ENCODE results near the gene RIPOR2.

Gene RIPOR2

DNA sequence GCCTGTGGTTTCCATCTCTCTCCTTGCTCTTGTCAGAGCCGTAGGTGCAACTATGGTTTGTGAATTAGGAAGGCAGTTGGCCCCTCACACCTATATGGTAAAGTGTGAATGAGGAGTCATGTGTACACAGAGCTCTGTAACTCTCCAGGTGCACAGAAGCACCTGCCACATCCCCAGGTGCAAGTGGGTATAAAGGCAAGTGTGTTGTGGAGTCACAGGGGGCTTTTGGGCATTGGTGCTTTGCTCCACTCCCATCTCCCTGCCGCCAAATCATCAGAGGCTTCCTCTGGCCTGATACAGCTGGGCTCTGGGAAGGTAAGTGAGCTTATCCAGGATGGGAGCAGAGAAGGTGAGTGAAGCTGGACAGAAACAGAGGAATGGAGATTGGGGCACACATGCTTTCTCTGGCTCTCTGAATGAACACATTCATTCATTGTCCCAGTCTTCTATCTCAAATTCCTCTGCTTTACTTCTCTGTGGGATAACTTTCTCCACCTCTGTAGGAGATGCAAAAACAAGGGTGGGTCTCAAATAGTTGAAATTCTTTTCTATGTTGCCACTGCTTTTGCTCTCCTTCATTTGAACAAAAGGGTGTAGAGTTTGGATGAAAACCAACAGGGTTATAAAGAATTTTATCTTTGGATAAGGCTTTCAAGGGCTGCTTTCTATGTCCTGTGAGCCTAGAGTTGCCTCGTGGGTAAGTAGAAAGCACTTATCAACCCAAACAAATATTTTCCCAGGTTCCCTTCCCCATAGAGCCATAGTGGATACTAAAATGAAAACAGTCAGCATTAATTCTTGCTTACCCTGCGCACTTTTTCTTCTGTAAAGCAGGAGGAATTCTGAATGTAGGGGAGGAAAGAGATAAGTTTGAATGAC lies 45.0 kb upstream of the RIPOR2 start:
- Histone ChIP-seq H3K4me2 (ENCODE audit: low read length) (no peak overlapping the region), H3K27ac (ENCODE audit: low read length) (no peak overlapping the region), H3K4me3 (ENCODE audit: low read length) (no peak overlapping the region), H4K20me1 (ENCODE audit: insufficient read depth, low read length) (peaks cover 96% of the 10 kb centered on the region), H2AFZ (ENCODE audit: low read depth, low read length) (no peak overlapping the region), H3K36me3 (replicated peaks; ENCODE audit: low read depth, low read length) (peaks cover 48% of the 10 kb centered on the region), H3K9ac (ENCODE audit: low read length) (no peak overlapping the region), H3K27me3 (ENCODE audit: low read depth, low read length) (no peaks in the 10 kb centered on the region), H3K9me3 (ENCODE audit: insufficient read depth, low read length) (no peaks in the 10 kb centered on the region), H3K79me2 (ENCODE audit: low read length) (peaks cover 99% of the 10 kb centered on the region), H3K4me1 (ENCODE audit: low read length) (peaks cover 8% of the 10 kb centered on the region)
- TF ChIP-seq EZH2phosphoT487 (IDR thresholded peaks at IDR 0.05; ENCODE audit: low read depth), result no peak

DNA sequence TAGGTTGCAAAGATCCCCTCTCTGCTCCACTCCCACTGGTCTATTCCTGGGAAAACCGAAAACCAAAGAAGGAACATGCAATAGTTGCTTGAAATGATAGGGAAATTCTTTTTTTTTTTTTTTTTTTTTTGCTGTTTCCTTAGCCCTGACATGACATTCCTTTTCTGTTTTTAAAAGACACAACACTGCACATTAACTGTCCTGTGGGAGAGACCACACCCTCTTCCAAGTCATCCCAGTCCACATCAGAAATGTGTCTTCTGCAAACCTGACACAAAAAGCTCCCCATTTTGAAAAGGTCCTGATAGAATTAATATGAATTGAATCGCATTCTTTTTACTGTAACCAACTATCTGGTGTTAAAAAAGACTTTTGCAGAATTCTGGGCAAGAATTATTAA lies 43.4 kb upstream of the RIPOR2 start:
- Histone ChIP-seq H2AFZ (ENCODE audit: low read depth, low read length) (no peak overlapping the region), H3K9me3 (ENCODE audit: insufficient read depth, low read length) (no peaks in the 10 kb centered on the region), H3K79me2 (ENCODE audit: low read length) (peaks cover 99% of the 10 kb centered on the region), H3K36me3 (replicated peaks; ENCODE audit: low read depth, low read length) (peaks cover 42% of the 10 kb centered on the region), H3K4me2 (ENCODE audit: low read length) (no peak overlapping the region), H3K27me3 (ENCODE audit: low read depth, low read length) (no peaks in the 10 kb centered on the region), H3K27ac (ENCODE audit: low read length) (no peak overlapping the region), H3K4me3 (ENCODE audit: low read length) (no peak overlapping the region), H3K4me1 (ENCODE audit: low read length) (peaks cover 22% of the 10 kb centered on the region), H3K9ac (ENCODE audit: low read length) (no peak overlapping the region), H4K20me1 (ENCODE audit: insufficient read depth, low read length) (peaks cover 93% of the 10 kb centered on the region)
- TF ChIP-seq EZH2phosphoT487 (IDR thresholded peaks at IDR 0.05; ENCODE audit: low read depth), result no peak

DNA sequence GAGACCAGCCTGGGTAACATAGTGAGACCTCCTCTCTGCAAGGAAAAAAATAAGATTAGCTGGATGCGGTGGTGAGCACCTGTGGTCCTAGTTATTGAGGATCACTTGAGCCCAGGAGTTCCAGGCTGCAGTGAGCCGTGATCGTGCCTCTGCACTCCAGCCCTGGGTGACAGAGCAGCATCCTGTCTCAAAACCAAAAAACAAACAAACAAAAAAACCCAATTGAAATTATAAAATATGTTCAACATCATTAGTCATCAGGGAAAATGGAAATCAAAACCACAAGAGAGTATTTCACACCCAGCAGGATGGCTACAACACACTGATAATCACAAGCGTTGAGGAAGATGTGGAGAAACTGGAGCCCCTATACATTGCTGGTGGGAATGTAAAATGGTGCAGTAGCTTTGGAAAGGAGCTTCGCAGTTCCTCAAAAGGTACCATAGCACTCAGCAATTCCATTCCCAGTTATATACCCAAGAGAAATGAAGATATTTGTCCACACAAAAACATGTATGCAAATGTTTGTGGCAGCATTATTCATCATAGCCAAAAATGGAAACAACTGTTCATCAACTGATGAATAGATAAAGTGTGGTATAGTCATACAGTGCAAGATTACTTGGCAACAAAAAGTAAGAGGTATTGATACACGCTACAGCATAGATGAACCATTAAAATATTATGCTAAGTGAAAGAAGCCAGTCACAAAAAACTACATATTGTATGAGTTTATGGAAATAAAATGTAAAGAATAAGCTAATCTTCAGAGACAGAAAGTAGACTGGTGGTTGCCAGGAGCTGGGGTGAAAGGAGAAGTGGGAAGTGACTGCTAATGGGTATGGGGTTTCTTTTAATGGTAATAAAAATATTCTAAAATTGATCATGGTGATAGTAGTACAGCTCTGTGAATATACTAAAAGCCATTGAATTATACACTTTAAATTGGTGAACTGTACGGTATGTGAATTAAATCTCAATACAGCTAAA lies 38.7 kb upstream of the RIPOR2 start:
- H3K9me3 ChIP-seq (ENCODE audit: insufficient read depth, low read length), result no peaks in the 10 kb centered on the region

GRCh38 chr6:24972311-24972958 lies 36.7 kb upstream of the RIPOR2 start:
- H3K79me2 ChIP-seq (ENCODE audit: low read length), result peaks cover 98% of the 10 kb centered on the region
- H3K4me3 ChIP-seq (ENCODE audit: low read length), result no peak overlapping the region
- no peaks in the 10 kb centered on the region for H3K9me3 ChIP-seq (ENCODE audit: insufficient read depth, low read length)
- no peak overlapping the region for H2AFZ ChIP-seq (ENCODE audit: low read depth, low read length)
- no peak for TF ChIP-seq CTCF (IDR thresholded peaks at IDR 0.05; ENCODE audit: low read depth, low read length)
- TF ChIP-seq EZH2phosphoT487 (IDR thresholded peaks at IDR 0.05; ENCODE audit: low read depth), result no peak
- H4K20me1 ChIP-seq (ENCODE audit: insufficient read depth, low read length), result peaks cover 92% of the 10 kb centered on the region
- H3K36me3 ChIP-seq (replicated peaks; ENCODE audit: low read depth, low read length), result peaks cover 53% of the 10 kb centered on the region
- no peaks in the 10 kb centered on the region for H3K27me3 ChIP-seq (ENCODE audit: low read depth, low read length)
- H3K9ac ChIP-seq (ENCODE audit: low read length), result no peak overlapping the region
- no peak overlapping the region for H3K27ac ChIP-seq (ENCODE audit: low read length)
- H3K4me2 ChIP-seq (ENCODE audit: low read length), result no peak overlapping the region
- H3K4me1 ChIP-seq (ENCODE audit: low read length), result peaks cover 22% of the 10 kb centered on the region

More for the DNA sequence above, 38.7 kb upstream of the RIPOR2 start:
- Histone ChIP-seq H3K27ac (ENCODE audit: low read length) (peak overlapping the region; percentile 62), H3K27me3 (ENCODE audit: low read depth, low read length) (no peaks in the 10 kb centered on the region), H3K4me3 (ENCODE audit: low read length) (no peak overlapping the region; the same call in 1 of the 2 replicates), H3K4me2 (ENCODE audit: low read length) (peak overlapping the region; percentile 45), H3K36me3 (replicated peaks; ENCODE audit: low read depth, low read length) (peaks cover 52% of the 10 kb centered on the region), H4K20me1 (ENCODE audit: insufficient read depth, low read length) (peaks cover 93% of the 10 kb centered on the region), H3K79me2 (ENCODE audit: low read length) (peaks cover 99% of the 10 kb centered on the region), H3K9ac (ENCODE audit: low read length) (no peak overlapping the region), H2AFZ (ENCODE audit: low read depth, low read length) (no peak overlapping the region), H3K4me1 (ENCODE audit: low read length) (peaks cover 22% of the 10 kb centered on the region)
- TF ChIP-seq EZH2phosphoT487 (IDR thresholded peaks at IDR 0.05; ENCODE audit: low read depth) (no peak), CTCF (IDR thresholded peaks at IDR 0.05; ENCODE audit: low read depth, low read length) (no peak)

All from OCI-LY3 (cell line).